ENCODE measurements around the gene MAD1L1. TPM values are rescaled to one million over a fixed set of nuclear protein-coding genes. Genes with fewer than 3 reads are reported as not detected.

Gene MAD1L1
- total and polyA plus RNA-seq, 2 of the 8 experiments (the other 6 are each of a cell fraction or from before 2014, with no cell fraction given), result 40.4 to 44.6 TPM

GRCh38 chr7:2010551-2011265 is 222.0 kb downstream of the MAD1L1 start (continued):
- no peak for TF ChIP-seq EZH2 (IDR thresholded peaks at IDR 0.05; ENCODE audit: low read depth, low read length, severe bottlenecking)
- no peak for TF ChIP-seq CBX5 (IDR thresholded peaks at IDR 0.05; ENCODE audit: low read depth, low read length)
- TF ChIP-seq SP1 (IDR thresholded peaks at IDR 0.05; ENCODE audit: low read depth, low read length), result no peak
- no peak for TF ChIP-seq SAP30 (IDR thresholded peaks at IDR 0.05; ENCODE audit: insufficient read depth, insufficient replicate concordance, low read length)
